Measurements from ENCODE around the gene GDAP2. TPM values are rescaled to one million over a fixed set of nuclear protein-coding genes. Genes with fewer than 3 reads are reported as not detected.
A peak's percentile ranks its signal among the peaks of the same experiment; 100 is the strongest.
"Not testable (repeated sequence)": the region's sequence is repeated elsewhere in the genome, so short reads cannot be mapped to it uniquely, and the experiment has no call there.

GDAP2 gene
- total RNA-seq, 1 donor from 2014 or later: 15.9 TPM

DNA sequence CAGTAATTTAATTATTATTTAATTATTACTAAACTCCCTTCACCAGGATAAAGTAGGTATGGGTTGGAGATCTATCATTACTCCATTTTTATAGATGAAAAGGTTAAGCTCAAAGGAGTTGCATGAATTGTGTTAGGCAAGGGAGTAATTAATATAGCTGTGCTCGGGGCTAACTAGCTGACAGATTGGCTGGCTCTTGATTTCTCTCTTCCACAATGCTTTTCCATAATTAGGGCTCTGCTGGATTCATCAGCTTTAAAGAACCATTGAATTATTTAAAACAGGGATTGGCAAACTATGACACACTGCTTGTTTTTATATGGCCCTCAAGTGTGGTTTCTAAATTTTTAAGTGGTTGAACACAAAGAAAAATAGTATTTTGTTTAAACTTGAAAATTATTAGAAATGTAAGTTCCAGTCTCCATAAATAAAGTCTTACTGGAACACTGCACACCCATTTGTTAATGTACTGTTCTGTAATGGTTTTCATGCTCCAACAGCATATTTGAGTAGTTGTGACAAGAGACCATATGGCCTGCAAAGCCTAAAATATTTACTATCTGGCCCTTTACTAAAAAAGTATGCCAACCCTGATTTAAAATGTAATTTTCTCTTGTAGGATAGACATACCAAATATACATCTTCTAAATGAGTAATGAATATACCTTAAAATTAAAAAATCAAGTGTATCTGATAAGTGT, 76.4 kb downstream of the GDAP2 start:
- intact Hi-C loops (cut with DNase I): no loop called here
- DNase-seq (ENCODE audit: missing footprints): no peak
- ATAC-seq: no peak

DNA sequence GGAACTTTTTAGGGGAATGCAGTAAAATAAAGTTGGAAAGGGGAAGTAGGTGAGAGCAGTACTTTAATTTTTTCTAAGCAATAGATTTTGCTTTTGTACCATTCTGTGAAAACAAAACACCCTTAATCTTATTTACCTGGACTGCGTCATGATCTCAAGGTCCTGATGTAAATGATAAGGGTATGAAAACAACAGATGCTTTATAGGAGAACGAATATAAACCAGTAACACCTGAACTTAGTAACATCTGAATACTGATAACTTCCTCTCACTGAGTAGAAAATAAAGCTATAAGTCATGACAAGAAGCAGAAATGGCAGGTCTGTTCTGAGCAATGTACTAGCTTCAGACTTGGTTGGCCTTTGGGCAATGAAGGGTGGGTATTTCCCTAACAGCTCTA, 77.7 kb downstream of the GDAP2 start:
- intact Hi-C loops (cut with DNase I): no loop called here
- no peak for DNase-seq (ENCODE audit: missing footprints)
- no peak for ATAC-seq

GRCh38 chr1:117846674-117847425, 82.6 kb downstream of the GDAP2 start:
- no peak for ATAC-seq
- no peak for DNase-seq (ENCODE audit: missing footprints)
- intact Hi-C loops (cut with DNase I): no loop called here

GRCh38 chr1:117844478-117844877, 84.9 kb downstream of the GDAP2 start:
- intact Hi-C loops (cut with DNase I); ATAC-seq; DNase-seq (ENCODE audit: missing footprints): not testable (repeated sequence)

DNA sequence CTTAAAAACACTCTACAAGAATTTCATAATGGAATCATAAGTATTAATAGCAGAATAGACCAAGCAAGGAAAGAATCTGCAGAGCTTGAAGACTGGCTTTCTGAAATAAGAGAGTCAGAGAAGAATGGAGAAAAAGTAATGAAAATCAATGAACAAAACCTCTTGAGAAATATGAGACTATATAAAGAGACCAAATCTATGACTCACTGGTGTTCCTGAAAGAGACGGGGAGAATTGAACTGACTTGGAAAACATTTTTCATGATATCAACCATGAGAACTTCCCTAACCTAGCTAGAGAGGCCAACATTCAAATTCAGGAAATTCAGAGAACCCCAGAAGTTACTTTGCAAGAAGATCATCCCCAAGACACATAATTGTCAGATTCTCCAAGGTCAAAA, 85.6 kb downstream of the GDAP2 start:
- intact Hi-C loops (cut with DNase I): no loop called here
- ATAC-seq: no peak
- DNase-seq (ENCODE audit: missing footprints): no peak

GRCh38 chr1:117842408-117843170, 86.8 kb downstream of the GDAP2 start:
- DNase-seq (ENCODE audit: missing footprints) (no peak), ATAC-seq (no peak)
- intact Hi-C loops (cut with DNase I): no loop called here

- intact Hi-C loops (cut with DNase I): no loop called here
- DNase-seq (ENCODE audit: missing footprints): no peak
- no peak for ATAC-seq
These were observed 88.2 kb downstream of the GDAP2 start for GRCh38 chr1:117841117-117841650.

- intact Hi-C loops (cut with DNase I): no loop called here
- DNase-seq (ENCODE audit: missing footprints): no peak
- no peak for ATAC-seq
These were observed 90.5 kb downstream of the GDAP2 start for GRCh38 chr1:117838911-117839310.

- intact Hi-C loops (cut with DNase I): no loop called here
- DNase-seq (ENCODE audit: missing footprints) (no peak), ATAC-seq (no peak)
These were observed 93.4 kb downstream of the GDAP2 start for GRCh38 chr1:117836069-117836468.

DNA sequence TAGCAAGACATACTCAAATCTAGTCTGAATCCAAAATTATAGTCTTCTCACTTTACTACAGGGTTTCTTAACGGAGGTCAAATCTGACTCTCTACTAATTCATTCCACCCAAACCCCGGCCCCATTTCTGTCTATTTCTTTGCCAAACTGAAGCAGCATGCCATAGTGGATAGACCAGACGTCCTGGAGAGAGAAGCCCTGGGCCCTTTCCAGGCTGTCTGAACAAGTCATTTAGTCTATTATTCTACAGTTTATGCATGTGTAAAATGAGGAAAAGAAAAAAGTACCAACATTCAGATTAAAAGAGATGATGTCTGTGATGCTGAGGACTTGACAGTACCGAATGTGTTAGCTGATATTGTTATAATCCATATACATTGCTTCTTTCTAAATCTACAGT, 95.0 kb downstream of the GDAP2 start:
- DNase-seq (ENCODE audit: missing footprints): no peak

DNA sequence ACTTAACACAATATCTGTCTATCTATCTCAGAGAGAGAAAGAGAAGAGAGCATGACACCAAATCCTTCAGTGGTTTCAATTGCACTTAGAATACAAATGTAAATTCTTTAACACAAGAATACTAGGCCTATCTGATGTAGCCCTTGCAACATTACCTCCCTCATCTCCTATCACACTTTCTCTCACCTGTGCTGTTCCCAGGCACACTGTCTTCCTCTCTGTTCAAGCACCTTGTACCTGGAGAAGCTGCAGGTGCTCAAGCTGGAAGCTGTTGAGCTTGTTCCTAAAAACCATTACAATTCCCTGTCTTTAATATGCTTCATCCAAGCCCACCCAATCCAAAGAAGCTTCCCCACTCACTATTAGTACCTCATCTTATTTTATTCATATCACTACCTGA, 97.0 kb downstream of the GDAP2 start:
- intact Hi-C loops (cut with DNase I): no loop called here
- DNase-seq (ENCODE audit: missing footprints) (no peak), ATAC-seq (no peak)

More for the DNA sequence above, 95.0 kb downstream of the GDAP2 start:
- no peak for ATAC-seq
- intact Hi-C loops (cut with DNase I): no loop called here

DNA sequence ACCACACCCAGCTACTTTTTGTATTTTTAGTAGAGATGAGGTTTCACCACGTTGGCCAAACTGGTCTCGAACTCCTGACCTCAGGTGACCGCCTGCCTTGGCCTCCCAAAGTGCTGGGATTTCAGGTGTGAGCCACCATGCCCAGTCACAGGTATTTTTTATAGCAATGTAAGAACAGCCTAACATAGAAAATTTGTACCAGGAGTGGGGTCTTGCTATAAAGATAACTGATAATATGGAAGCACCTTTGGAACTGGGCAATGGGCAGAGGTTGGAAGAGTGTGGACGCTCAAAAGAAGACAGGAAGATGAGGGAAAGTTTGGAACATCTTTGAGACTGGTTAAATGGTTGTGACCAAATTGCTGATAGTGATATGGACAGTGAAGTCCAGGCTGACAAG, 99.2 kb downstream of the GDAP2 start:
- DNase-seq (ENCODE audit: missing footprints): no peak
- no peak for ATAC-seq
- intact Hi-C loops (cut with DNase I): no loop called here

DNA sequence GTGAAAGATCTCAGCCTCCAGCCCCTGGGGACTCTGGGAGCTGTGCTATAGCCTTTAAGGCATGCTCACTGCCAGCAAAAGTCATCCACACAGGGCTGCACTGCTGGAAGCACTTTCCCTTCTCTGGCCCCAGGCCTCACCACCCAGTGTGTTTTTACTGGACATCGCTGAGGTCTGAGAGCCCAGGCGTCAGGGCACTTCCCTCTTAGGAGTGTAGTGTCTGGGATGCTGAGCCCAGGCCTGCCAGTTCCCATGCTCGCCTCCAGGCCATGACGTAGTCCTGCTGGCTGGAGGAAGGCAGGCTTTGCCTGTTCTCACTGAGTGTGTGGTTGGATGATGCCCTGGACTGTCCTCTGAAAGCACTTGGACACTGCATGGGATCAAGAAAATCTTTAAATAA, 101.2 kb downstream of the GDAP2 start:
- intact Hi-C loops (cut with DNase I): no loop called here
- ATAC-seq: peak; percentile 86
- DNase-seq (ENCODE audit: missing footprints): peak; percentile 85

- DNase-seq (ENCODE audit: missing footprints) (peak; percentile 76), ATAC-seq (peak; percentile 81)
- intact Hi-C loops (cut with DNase I): no loop called here
These were observed 102.8 kb downstream of the GDAP2 start for GRCh38 chr1:117826540-117827078.

GRCh38 chr1:117826119-117826518, 103.3 kb downstream of the GDAP2 start:
- ATAC-seq: no peak
- DNase-seq (ENCODE audit: missing footprints): no peak
- intact Hi-C loops (cut with DNase I): no loop called here

GRCh38 chr1:117825414-117825813, 104.0 kb downstream of the GDAP2 start:
- intact Hi-C loops (cut with DNase I): no loop called here
- ATAC-seq (no peak), DNase-seq (ENCODE audit: missing footprints) (no peak)

GRCh38 chr1:117824616-117825015, 104.8 kb downstream of the GDAP2 start:
- ATAC-seq (peak; percentile 59), DNase-seq (ENCODE audit: missing footprints) (no peak)
- intact Hi-C loops (cut with DNase I): no loop called here

DNA sequence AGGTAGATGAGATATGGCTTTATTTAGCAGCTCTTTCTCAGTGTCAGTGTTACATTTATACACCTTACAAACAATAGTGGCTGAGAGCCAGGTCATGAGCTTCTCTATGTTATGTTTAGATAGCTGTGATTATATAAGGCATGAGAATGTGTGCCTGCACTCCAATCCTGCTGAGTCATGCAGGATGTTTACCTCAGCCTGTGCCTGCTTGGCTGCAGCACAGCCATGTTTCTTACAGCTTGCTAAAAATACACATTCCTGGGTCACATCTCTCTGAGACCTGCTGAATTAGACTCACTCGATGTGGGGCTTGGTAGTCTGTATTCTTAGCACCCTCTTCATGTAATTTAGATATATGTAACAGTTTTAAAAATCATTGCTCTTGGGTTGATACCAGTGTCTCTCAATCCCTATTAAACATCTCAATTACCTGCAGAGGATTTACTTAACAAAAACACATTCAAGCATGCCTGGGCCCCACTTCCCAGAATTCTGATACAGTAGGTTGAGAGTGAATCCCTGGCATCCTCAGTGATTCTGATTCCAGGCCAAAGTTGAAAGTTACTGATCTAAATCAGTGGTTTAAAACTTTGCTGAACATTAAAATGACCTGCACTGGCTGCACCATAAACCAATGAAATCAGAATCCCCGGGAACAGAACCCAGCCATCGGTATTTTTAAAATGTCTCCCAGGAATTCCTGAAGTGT, 107.5 kb downstream of the GDAP2 start:
- ATAC-seq: peak; percentile 35
- intact Hi-C loops (cut with DNase I): no loop called here
- DNase-seq (ENCODE audit: missing footprints): no peak

DNA sequence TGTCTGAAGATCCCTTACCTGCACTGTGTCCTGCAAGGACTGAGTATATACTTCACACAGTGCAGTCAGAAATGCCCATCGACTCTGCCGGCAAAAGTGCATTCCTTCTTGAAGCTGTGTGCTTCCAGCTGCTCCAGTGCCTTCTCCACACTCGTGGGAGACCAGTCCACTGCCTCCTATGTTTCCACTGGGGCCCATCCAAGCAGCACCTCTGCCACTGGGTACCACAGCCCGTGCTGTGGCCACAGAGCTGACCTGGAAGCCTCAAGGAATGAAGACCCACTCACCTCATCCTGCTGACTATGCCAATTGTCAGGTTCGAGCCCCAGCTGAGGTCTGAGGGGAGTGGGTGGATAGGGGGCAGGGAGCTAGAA, 108.1 kb downstream of the GDAP2 start:
- ATAC-seq: no peak

More for the DNA sequence above, 108.1 kb downstream of the GDAP2 start:
- intact Hi-C loops (cut with DNase I): no loop called here
- DNase-seq (ENCODE audit: missing footprints): no peak

All from Right ventricle myocardium inferior (tissue), 1 donor.